HEK293 (cell line): ENCODE data around the gene ZNF785.

Source experiments
- CTCF ChIA-PET: fragments of 350-600 bp; formaldehyde crosslinking; extraction: SDS; loops from one replicate; lab custom pipeline; 2021; ENCODE audit warnings: antibody characterized with exemption; lab: Yijun Ruan, JAX
- POLR2A ChIA-PET: fragments of 300-600 bp; formaldehyde crosslinking; extraction: SDS; loops from one replicate; lab custom pipeline; 2020; ENCODE audit warnings: antibody characterized with exemption, inconsistent platforms; lab: Yijun Ruan, JAX
- H3K27ac ChIP-seq: fragments of 200-500 bp; sonication (Bioruptor generic); 2 replicates; pipeline ENCODE4 v1.5.1; 2014; ENCODE audit warnings: low read depth, low read length, control low read depth, inconsistent platforms; ENCODE audit errors: extremely low read depth
- H3K36me3 ChIP-seq, 2 experiments: fragments of 200-500 bp in 1 of 2; sonication (Bioruptor generic) in 1 of 2; 1 replicate in 1 of 2; 2 replicates in 1 of 2; pipeline ENCODE4 v1.5.1; 2014 to 2017; ENCODE audit warnings: inconsistent platforms in 2 of 2, low read length in 2 of 2; ENCODE audit not compliant: control insufficient read depth in 2 of 2, insufficient read depth in 1 of 2
- H3K4me1 ChIP-seq: fragments of 200-500 bp; sonication (Bioruptor generic); 2 replicates; pipeline ENCODE4 v1.5.1; 2014; ENCODE audit warnings: mild to moderate bottlenecking, low read length, inconsistent platforms; ENCODE audit not compliant: control insufficient read depth, insufficient read depth
- H3K4me3 ChIP-seq: 2 replicates; pipeline ENCODE4 v1.5.1; 2011; ENCODE audit warnings: low read depth, mild to moderate bottlenecking, control low read depth, low read length, moderate library complexity
- H3K9me3 ChIP-seq: fragments of 200-500 bp; sonication (Bioruptor generic); 2 replicates; pipeline ENCODE4 v1.5.1; 2014; ENCODE audit warnings: low read depth, low read length, inconsistent platforms; ENCODE audit not compliant: control insufficient read depth, insufficient read depth
- GFI1B ChIP-seq: fragments of 450-650 bp; formaldehyde crosslinking; IDR thresholded peaks from 2 replicates; pipeline ENCODE4 v1.5.1; 2016; ENCODE audit warnings: missing biosample characterization, missing genetic modification characterization
- GLI2 ChIP-seq: fragments of 450-650 bp; formaldehyde crosslinking; IDR thresholded peaks from 2 replicates; pipeline ENCODE4; 2017; ENCODE audit warnings: missing biosample characterization, missing genetic modification characterization, low read depth, borderline replicate concordance
- KLF8 ChIP-seq: fragments of 450-650 bp; formaldehyde crosslinking; IDR thresholded peaks from 2 replicates; pipeline ENCODE4 v1.5.1; 2016; ENCODE audit warnings: missing biosample characterization, missing genetic modification characterization
- MZF1 ChIP-seq: fragments of 450-650 bp; formaldehyde crosslinking; IDR thresholded peaks from 2 replicates; pipeline ENCODE4 v1.5.1; 2017; ENCODE audit warnings: missing biosample characterization, missing genetic modification characterization, borderline replicate concordance
- SETDB1 ChIP-seq: IDR thresholded peaks from one replicate; pipeline ENCODE4 v1.6.1; 2017; ENCODE audit warnings: mild to moderate bottlenecking, low read length, moderate library complexity, mixed read lengths; ENCODE audit not compliant: insufficient read length
- TRIM28 ChIP-seq: IDR thresholded peaks from 2 replicates; pipeline ENCODE4 v1.6.1; 2011; ENCODE audit warnings: low read length, control low read depth, borderline replicate concordance
- YY2 ChIP-seq: fragments of 450-650 bp; formaldehyde crosslinking; IDR thresholded peaks from 2 replicates; pipeline ENCODE4 v1.5.1; 2016; ENCODE audit warnings: missing biosample characterization, missing genetic modification characterization
- ZBTB1 ChIP-seq: fragments of 450-650 bp; formaldehyde crosslinking; IDR thresholded peaks from 2 replicates; pipeline ENCODE4 v1.5.1; 2016; ENCODE audit warnings: missing biosample characterization, missing genetic modification characterization
- ZIC2 ChIP-seq: fragments of 450-650 bp; formaldehyde crosslinking; IDR thresholded peaks from 2 replicates; pipeline ENCODE4 v1.5.1; 2016; ENCODE audit warnings: missing biosample characterization, missing genetic modification characterization
- ZNF169 ChIP-seq: fragments of 450-650 bp; formaldehyde crosslinking; IDR thresholded peaks from 2 replicates; pipeline ENCODE4 v1.5.1; 2016; ENCODE audit warnings: missing biosample characterization, missing genetic modification characterization
- ZNF18 ChIP-seq: fragments of 450-650 bp; formaldehyde crosslinking; IDR thresholded peaks from 2 replicates; pipeline ENCODE4 v1.5.1; 2016; ENCODE audit warnings: missing biosample characterization, missing genetic modification characterization
- ZNF239 ChIP-seq: fragments of 450-650 bp; formaldehyde crosslinking; IDR thresholded peaks from 2 replicates; pipeline ENCODE4 v1.5.1; 2016; ENCODE audit warnings: missing biosample characterization, missing genetic modification characterization
- ZNF280C ChIP-seq: fragments of 450-650 bp; formaldehyde crosslinking; IDR thresholded peaks from 2 replicates; pipeline ENCODE4 v1.5.1; 2016; ENCODE audit warnings: missing biosample characterization, missing genetic modification characterization
- ZNF596 ChIP-seq: fragments of 450-650 bp; IDR thresholded peaks from 2 replicates; pipeline ENCODE4 v1.5.0; 2018; ENCODE audit warnings: missing biosample characterization, mild to moderate bottlenecking, missing genetic modification characterization, moderate library complexity
- ZNF664 ChIP-seq: fragments of 450-650 bp; formaldehyde crosslinking; IDR thresholded peaks from 2 replicates; pipeline ENCODE4 v1.5.1; 2016; ENCODE audit warnings: missing biosample characterization, missing genetic modification characterization
- ZNF670 ChIP-seq: fragments of 450-650 bp; formaldehyde crosslinking; IDR thresholded peaks from 2 replicates; pipeline ENCODE4 v1.5.1; 2016; ENCODE audit warnings: missing biosample characterization, missing genetic modification characterization, low read depth
- ZSCAN16 ChIP-seq: fragments of 450-650 bp; formaldehyde crosslinking; IDR thresholded peaks from 2 replicates; pipeline ENCODE4 v1.5.1; 2016; ENCODE audit warnings: missing biosample characterization, missing genetic modification characterization
- TF ChIP-seq, protein P1 (sequence below): fragments of 450-650 bp; formaldehyde crosslinking; IDR thresholded peaks from 2 replicates; pipeline ENCODE4 v1.5.1; 2017; ENCODE audit warnings: missing biosample characterization, missing genetic modification characterization
- TF ChIP-seq, protein P2 (sequence below): fragments of 450-650 bp; formaldehyde crosslinking; IDR thresholded peaks from 2 replicates; pipeline ENCODE4 v1.5.1; 2016; ENCODE audit warnings: missing biosample characterization, missing genetic modification characterization
- TF ChIP-seq, protein P3 (sequence below): fragments of 450-650 bp; formaldehyde crosslinking; IDR thresholded peaks from 2 replicates; pipeline ENCODE4 v1.5.1; 2016; ENCODE audit warnings: missing biosample characterization, missing genetic modification characterization

Gene ZNF785

DNA sequence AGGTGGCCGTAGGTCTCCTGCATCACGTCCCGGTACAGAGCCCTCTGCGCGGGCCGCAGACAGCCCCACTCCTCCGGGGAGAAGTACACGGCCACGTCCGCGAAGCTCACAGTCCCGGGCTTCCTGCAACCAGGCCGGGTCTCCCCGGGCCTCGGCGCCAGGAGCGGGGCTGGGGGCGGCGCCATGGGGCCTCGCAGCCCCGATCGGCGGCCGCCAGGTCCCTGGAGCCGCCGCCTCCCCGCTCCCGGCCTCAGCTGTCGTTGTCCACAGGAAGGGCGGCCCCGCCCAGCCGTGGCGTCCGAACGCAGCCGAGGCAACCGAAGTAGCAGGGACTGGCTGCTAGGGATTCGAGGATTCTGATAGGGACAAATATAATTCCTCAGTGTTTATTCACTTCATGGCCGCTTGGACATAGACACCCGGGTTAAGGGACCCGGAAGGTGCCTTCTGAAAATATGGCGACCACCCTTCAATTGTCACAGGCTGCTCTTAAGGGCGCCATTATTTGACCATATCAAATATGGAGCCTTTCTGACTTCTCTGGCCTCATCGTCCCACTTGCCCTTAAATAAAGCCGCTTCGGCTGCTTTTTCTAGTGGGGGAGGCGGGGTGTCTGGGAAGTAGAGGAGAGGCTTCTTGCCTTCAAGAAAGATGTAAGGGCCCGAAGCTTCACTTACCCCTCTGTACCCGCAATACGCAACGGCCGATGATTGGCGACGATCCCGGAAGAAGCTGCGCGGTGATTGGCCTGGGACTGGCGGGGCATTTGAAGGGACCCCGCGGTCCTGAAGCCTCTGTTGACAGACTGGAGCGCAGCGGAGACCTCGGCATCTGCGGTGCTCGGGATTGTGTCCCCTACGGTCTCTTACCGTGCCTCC, 13.8 kb downstream of the ZNF785 start, which contains the start of gene ZNF688 (continued):
- TF ChIP-seq, protein P1, sequence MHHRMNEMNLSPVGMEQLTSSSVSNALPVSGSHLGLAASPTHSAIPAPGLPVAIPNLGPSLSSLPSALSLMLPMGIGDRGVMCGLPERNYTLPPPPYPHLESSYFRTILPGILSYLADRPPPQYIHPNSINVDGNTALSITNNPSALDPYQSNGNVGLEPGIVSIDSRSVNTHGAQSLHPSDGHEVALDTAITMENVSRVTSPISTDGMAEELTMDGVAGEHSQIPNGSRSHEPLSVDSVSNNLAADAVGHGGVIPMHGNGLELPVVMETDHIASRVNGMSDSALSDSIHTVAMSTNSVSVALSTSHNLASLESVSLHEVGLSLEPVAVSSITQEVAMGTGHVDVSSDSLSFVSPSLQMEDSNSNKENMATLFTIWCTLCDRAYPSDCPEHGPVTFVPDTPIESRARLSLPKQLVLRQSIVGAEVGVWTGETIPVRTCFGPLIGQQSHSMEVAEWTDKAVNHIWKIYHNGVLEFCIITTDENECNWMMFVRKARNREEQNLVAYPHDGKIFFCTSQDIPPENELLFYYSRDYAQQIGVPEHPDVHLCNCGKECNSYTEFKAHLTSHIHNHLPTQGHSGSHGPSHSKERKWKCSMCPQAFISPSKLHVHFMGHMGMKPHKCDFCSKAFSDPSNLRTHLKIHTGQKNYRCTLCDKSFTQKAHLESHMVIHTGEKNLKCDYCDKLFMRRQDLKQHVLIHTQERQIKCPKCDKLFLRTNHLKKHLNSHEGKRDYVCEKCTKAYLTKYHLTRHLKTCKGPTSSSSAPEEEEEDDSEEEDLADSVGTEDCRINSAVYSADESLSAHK: 0 out of 2 replicates have a peak, but pooled peaks have one; percentile 3
- peak; percentile 58; the same call in 1 of the 2 replicates for TF ChIP-seq TRIM28
- TF ChIP-seq ZSCAN16: 0 out of 2 replicates have a peak, but pooled peaks have one; percentile 65
- no peak for TF ChIP-seq ZNF670 (tag by site-specific recombination)
- no peak for TF ChIP-seq ZNF239 (tag by site-specific recombination)
- TF ChIP-seq ZNF596 (tag by site-specific recombination): 0 out of 2 replicates have a peak, but pooled peaks have one; percentile 41
- TF ChIP-seq MZF1 (tag by site-specific recombination): no peak
- TF ChIP-seq, protein P2, sequence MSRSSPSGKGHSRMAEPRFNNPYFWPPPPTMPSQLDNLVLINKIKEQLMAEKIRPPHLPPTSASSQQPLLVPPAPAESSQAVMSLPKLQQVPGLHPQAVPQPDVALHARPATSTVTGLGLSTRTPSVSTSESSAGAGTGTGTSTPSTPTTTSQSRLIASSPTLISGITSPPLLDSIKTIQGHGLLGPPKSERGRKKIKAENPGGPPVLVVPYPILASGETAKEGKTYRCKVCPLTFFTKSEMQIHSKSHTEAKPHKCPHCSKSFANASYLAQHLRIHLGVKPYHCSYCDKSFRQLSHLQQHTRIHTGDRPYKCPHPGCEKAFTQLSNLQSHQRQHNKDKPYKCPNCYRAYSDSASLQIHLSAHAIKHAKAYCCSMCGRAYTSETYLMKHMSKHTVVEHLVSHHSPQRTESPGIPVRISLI (tag by site-specific recombination): peak; percentile 75; the same call in 1 of the 2 replicates
- TF ChIP-seq ZNF280C (tag by site-specific recombination): no peak
- TF ChIP-seq KLF8 (tag by site-specific recombination): peak; percentile 78; the same call in 1 of the 2 replicates
- peak; percentile 97 for TF ChIP-seq YY2 (tag by site-specific recombination)
- TF ChIP-seq ZNF664: no peak
- TF ChIP-seq, all 188 proteins: peak for 65

DNA sequence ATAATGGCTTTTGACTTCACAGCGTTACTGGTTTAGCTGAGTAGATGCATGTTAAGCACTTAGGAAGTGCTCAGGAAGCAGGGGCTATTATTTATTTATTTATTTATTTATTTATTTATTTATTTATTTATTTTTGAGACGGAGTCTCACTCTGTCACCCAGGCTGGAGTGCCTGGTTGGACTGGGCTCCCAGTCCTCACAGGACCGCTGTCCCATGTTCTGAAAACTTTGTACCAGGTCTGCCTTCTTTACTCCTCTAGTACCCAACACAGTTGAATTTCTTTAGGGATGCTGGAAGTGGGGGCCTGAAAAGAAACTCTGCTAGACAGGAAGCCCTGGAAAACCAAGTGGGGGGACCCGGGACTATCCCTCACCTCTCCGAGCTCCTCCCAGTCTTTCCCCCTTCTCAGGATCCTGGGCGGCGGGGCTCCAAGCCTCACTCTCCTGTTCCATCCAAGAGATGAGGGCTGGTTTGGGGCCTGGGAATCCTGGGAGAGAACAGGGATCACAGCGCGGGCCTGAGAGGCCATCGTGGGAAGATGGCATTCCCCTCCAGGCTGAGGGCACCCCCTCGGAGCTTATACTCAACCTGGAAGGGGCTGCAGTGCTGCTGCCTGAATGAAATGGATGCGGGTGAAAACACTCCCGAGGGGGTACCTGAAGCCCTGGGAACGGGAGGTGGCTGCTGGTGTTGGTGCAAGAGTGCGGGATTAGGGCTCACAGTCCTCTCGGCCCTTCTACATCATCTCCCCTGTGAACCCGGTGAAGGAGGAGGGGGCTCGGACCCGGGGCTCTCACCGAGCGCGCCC, 14.7 kb downstream of the ZNF785 start:
- no peaks in the 10 kb centered on the region for H3K36me3 ChIP-seq
- H3K4me1 ChIP-seq: peaks cover 5% of the 10 kb centered on the region; the same call in 1 of the 2 replicates
- H3K9me3 ChIP-seq: no peaks in the 10 kb centered on the region
- CTCF ChIA-PET: interaction anchor here (1.2 to 1.7 kb wide), 3 partner anchors 14 to 122 kb away, joined by 3 to 12 read pairs (median 5); no protein-coding TSS in a partner anchor
- POLR2A ChIA-PET: interaction anchor here (0.8 to 2.8 kb wide), 14 partner anchors 9 to 153 kb away, joined by 3 to 69 read pairs (median 6); partner anchors contain the start of genes DCTPP1, ZNF689, ZNF747 and ZNF764
- H3K27ac ChIP-seq: peak overlapping the region; percentile 96
- peak overlapping the region; percentile 64 for H3K4me3 ChIP-seq
- peak; percentile 82 for TF ChIP-seq ZNF18 (tag by site-specific recombination)
- TF ChIP-seq, protein P3, sequence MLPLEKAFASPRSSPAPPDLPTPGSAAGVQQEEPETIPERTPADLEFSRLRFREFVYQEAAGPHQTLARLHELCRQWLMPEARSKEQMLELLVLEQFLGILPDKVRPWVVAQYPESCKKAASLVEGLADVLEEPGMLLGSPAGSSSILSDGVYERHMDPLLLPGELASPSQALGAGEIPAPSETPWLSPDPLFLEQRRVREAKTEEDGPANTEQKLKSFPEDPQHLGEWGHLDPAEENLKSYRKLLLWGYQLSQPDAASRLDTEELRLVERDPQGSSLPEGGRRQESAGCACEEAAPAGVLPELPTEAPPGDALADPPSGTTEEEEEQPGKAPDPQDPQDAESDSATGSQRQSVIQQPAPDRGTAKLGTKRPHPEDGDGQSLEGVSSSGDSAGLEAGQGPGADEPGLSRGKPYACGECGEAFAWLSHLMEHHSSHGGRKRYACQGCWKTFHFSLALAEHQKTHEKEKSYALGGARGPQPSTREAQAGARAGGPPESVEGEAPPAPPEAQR: no peak
- TF ChIP-seq ZIC2 (tag by site-specific recombination): peak; percentile 5; the same call in 1 of the 2 replicates
- TF ChIP-seq SETDB1: no peak
- TF ChIP-seq ZNF169 (tag by site-specific recombination): no peak
- TF ChIP-seq ZBTB1 (tag by site-specific recombination): peak; percentile 93
- TF ChIP-seq, protein P1: peak; percentile 62; the same call in 1 of the 2 replicates
- peak; percentile 95; the same call in 1 of the 2 replicates for TF ChIP-seq GLI2 (tag by site-specific recombination)
- TF ChIP-seq GFI1B (tag by site-specific recombination): peak; percentile 92
